ENCODE data around the gene C11orf24.
"Not testable (repeated sequence)": the region's sequence is repeated elsewhere in the genome, so short reads cannot be mapped to it uniquely, and the experiment has no call there.

C11orf24 gene

DNA sequence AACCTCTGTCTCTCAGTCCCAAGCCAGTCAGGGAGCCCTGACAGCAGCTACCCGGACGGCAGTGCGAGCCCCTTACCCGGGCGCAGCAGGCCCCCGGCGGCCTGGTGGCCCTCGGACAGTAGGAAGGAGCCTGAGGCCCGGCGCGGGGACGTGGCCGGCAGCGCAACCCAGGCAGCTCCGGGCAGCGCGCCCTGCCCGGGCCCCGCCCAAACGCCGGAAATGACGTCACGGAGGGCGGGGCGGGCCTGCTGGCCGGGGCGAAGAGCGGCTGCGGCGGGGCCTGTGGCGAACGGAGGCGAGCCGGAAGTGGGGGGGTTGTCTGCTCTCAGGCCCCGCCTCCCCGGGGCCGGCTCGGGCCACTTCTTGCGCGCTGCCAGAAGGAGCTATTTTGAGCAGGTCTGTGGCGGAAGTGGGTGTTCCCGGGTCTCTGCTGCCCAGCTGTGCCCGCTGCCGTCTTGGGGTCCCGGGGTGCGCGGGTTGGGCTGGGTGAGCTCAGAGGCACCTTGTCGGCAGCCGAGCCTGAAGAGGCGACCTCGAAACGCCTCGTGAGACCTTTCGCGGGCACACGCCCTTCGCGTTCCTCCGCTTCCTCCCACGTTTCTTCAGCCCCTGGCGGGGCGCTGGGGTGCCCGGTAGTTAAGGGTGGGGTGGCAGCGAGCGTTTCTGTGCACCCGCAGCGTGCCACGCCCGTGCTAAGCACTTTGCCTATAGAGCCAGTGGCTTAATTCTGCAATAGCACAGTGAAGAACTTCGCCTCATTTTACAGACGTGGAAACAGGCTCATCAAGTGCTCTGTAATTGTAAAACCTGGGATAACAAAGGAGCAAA, at the start of gene C11orf24:
TSS of gene C11orf24 (minus strand) at position 193 of the 828 bp plus-strand sequence. CDS start 8,206 bp downstream, outside the sequence.
- DNase-seq = peak; percentile 100

DNA sequence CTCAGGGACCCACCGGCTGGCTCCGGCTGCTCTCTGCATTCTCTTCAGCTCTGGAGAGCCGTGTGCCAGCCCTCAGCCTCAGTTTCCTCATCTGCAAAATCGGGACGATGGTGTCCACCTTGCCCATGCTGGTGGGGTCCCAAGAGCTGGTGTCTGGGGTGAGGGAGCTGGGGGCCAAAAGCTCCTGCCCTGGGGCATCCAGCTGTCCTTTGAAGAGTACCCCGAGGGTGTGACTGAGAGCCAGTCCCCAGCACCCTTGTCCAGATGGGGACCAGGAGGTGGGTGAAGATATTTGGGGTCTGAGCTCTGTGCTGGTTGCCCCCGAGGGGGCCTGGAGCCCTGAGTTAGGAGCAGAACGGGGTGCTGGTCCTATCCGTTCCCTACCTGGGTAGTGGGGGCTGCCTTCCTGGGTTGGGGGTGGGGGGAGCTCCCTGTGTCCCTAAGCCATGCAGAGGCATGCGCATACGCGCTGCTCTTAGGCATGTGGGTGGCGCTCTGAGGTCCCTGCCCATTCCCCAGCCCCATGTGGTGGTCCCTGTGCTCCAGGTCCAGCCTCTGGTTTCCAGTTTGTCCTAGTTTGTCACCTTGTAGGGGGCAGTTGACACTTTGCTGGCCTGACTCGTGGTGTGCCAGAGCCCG, 45.5 kb upstream of the C11orf24 start:
- no peak for DNase-seq

DNA sequence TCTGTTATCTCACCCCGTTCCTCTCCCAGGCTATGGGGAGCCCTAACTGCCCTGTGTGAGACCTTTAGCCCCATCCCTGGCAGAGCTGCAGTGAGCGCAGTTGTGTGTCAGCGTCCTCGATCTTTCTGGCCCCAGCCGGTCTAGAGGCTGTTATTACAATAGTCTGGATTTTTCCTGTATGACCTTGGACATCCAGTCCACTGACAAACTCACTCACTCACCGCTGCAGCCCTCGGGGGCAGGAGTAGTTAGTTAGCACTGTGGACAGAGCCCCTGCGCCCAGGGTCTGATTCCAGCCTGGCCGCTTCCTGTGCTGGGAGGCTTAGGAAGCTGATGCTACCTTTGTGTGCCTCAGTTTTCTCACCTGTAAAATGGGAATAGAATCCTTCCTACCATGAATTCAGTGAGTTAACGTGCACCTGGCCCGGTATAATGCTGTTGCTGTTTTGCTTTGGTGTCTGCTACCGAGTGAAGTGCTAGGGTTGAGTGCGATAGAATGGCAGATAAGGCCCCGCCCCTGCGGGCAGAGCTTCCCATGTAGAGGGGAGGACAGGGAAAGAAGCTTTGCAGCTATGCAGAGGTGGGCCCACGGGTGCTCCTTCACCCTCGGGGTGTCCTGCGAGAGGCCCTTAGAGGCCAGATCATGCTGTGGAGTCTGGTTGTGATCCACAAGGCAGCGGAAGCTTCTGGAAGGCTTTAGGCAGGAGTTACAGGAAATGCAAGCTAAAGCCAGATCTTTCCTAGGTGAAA, 43.6 kb upstream of the C11orf24 start:
- no peak for DNase-seq

DNA sequence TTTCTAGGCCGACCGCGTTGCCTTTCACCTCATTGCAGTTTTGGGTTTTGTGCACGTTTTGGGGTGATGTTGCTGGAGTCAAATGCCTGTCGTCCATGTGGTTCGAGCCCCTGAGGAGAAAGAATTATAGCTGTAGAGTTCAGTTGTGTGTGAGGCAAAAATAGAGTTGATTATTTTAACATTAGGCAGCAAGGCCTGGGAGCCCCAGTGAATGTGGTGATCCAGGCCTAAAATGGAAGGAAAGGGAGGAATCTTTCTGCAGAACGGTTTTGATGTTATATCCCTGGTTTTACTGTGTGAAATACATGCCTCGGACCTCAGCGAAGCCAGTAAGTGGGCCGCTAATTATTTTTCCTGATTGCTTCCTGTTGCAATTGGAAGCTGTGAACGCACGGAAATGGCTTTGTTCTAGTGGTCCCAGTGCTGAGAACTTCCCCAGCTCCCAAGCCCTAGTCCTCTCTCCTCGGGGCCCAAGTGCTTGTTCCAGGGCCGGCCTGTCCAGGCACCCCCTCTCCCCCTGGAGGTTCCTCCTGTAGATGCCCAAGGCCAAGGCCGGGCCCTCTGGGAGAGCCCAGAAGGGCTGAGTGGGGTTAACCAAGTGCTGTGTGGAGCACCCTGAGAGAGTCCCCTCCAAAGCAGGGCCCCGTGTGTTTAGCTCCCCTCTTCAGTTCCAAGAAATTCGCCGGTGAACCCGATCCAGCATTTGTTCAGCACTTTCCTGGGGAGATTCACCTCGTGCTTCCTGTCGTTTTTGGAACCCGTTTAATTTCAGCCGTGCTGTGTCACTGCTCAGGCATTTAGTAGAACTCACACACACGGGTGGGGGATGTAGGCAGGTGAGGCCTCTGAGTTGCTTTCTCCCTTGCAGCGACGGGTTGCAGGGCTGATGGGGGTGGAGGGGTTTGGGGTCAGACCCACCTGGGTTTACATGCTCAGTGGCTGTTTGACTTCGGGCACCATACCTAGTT, 42.7 kb upstream of the C11orf24 start:
- no peak for DNase-seq

- DNase-seq = peak; percentile 63
Measured at GRCh38 chr11:68313574-68314202, 41.9 kb upstream of the C11orf24 start.

DNA sequence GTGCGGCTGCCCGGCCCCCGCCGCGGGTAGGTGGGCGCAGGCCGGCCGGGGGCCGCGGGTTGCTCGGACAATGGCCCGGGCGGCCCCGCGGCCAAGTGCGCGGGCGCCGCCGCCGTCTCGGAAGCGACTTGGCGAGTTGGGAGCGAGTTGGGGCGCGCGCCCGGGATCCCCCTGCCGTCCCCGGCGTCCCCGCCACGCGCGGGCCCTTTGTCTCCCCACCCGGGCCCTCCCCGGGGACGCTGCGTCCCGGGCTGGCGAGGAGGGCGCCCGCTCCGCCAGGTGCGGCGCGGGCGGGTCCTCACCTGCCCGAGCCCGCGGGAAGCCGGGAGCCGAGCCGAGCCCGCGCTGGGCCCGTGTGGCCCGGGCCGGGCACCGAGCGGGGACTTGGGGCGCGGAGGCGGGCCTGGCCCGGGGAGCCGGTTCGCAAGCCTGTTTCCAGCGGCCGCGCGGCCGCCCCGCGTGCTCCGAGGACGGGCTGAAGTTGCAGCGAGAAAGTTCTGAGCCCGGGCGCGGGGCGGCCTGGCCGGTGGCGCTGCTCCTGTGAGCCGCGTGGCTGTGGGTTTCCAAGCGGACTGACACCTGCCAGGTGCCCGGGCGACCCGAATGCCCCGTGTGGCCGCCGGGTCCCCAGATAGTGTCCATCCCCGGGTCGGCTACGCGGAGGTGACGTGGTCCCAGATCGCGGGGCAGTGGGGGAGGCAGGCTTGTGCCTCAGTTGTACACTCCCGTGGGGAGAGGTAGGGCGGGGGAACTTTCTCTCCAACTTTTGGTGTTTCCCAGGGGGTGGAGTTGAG, 41.2 kb upstream of the C11orf24 start:
- peak; percentile 72 for DNase-seq

- DNase-seq = peak; percentile 73
Measured at GRCh38 chr11:68312117-68312779, 40.5 kb upstream of the C11orf24 start, which contains the start of gene LRP5. TSS of gene LRP5 (plus strand) at chr11:68312591. CDS start at chr11:68312715, 124 bp downstream.

- peak; percentile 46 for DNase-seq
Measured at GRCh38 chr11:68311160-68312116, 39.7 kb upstream of the C11orf24 start.

DNA sequence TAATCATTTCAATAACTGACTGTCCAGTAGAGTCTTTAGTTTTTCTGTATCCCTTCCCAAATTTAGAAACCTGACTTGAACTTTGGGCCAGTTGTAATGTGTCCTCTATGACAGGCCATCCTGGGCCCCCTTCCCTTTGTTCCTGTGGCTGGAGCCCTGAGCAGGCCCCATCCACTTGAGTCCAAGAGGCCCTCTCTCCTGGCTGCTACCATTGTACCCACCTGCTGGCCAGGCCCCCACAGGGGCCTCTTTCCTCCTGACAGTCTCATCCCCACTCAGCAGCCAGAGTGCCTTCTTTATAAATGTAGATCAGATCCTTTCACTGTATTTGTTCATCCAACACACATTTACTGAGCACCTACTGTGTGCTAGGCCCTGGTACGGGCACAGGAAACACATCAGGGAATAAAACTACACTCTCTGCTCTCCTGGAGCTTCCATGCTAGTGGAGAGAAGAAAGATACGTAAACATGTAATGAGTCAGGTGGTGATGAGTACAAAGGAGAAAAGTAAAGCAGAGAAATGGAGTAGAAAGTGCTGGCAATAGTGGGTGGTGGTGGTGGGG, 37.9 kb upstream of the C11orf24 start:
- DNase-seq = no peak

DNA sequence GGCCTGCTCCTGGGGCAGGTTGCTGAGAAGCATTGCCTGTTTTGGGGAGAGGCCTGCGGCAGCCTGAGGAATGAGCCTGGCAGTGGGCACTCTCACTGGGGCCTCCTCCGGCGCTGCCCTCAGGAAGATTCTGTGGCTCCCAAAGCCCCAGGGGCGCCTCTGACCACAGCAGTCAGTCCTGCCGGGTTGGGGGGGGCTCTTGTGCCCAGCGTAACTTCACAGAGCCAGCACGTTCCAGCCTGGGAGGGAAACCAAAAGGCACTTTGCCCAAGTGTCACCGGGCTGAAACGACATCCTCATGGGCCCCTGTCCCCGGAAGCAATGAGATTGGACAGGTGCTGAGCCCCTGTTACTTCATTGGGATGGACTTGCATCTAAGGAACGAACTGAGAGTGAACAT, 36.3 kb upstream of the C11orf24 start:
- DNase-seq = no peak

DNA sequence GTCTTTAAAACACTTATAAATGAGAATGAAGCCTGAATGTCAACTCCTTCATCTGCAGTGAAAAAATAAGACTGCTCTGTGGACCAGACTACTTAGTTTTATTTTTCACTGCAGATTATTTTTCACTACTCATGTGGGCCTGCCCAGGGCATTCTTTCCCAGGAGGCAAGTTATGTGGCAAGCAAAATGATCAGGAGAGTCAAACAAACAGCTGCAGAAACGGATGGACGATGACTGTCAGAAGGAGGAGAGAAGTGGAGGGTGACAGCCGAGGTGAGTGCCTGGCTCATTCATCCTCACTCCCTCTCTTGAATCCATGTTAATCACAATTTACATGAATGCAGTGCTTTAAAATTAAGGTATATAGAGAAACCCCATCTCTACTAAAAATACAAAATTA, 34.9 kb upstream of the C11orf24 start:
- DNase-seq = no peak

GRCh38 chr11:68303982-68304780, 32.4 kb upstream of the C11orf24 start:
- no peak for DNase-seq

DNA sequence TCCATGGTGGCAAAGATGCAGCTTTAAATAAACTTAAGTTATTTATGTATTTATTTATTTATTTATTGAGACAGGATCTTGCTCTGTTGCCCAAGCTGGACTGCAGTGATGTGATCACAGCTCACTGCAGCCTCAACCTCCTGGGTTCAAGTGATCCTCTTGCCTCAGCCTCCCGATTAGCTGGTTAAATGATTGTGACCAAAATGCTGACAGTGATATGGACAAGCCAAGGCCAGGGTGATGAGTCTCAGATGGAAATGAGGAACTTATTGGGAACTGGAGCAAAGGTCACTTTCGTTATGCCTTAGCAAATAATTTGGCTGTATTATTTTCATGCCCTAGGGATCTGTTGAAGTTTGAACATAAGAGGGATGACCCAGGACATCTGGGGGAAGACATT, 31.3 kb upstream of the C11orf24 start:
- DNase-seq = peak; percentile 42

DNA sequence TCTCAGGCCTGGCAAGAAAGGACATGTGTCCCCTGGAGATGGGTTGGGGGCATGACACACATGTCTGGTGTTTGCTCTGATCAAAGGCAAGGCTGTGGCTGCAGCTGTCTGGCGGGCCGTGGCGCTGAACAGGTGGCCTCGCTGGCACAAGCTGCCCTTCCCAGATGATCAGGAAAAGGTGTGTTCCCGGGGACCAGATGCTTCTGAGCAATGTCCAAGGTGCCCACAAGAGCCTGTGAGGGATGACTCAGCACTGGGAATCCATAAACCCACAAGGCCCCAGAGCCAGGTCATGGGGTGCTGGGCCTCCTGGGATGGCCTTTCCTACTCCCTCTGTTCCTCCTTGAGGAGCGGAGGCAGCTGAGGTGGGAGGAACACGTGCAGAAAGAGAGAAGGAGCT, 30.9 kb upstream of the C11orf24 start:
- peak; percentile 82 for DNase-seq

DNA sequence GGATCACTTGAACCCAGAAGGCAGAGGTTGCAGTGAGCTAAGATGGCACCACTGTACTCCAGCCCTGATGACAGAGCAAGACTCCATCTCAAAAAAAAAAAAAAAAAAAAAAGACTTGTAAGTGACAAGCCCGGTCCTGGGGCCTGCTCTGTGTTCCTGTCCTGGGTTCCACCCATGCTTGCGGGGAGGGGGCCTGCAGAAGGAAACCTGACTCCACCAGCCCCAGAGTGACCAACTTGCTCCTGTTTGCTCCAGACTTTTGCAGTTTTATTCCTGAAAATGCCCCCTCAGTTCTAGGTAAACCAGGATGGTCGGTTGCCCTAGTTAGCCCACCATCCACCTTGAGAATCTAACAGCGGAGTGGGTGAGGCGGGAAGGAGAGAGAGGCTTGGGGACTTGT, 30.5 kb upstream of the C11orf24 start:
- no peak for DNase-seq

DNA sequence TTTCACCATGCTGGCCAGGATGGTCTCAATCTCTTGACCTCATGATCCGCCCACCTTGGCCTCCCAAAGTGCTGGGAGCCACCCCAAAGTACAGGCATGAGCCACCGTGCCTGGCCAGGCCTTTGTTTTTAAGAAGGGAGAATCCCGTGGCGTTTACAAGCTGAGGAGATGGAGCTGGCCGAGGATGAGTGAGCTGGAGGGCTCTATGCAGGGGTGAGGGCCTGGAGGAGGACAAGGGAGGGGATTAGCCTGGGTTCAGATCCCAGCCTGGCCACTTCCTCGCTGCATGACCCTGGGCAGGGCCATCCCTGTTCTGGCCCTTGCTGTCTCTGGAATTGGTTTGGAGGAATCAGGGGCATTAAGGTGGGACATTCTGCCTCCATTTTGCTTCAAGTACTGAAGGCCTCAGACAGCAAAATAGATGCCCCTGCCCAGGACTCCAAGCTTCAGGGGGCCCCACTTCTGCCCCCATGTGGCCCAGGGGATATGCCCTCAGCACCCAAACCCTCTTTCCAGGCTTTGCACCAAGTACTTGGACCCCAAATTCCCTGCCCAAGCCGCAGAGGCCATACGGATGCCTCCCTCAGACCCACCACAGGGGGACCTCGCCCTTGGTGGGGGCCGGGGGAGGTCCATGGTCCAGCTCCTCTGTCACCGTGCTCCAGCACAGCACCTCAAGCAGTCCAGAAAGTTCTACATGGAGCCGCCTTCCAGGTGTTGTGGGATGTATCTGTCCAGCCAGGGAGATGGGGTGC, 28.5 kb upstream of the C11orf24 start:
- no peak for DNase-seq

GRCh38 chr11:68299517-68299879, 27.7 kb upstream of the C11orf24 start:
- DNase-seq = not testable (repeated sequence)

Data from RPMI8226 (cell line).